K562 (cell line): ENCODE measurements around the gene NOX5. TPM values are rescaled to one million over a fixed set of nuclear protein-coding genes. Genes with fewer than 3 reads are reported as not detected.

ENCODE experiments used
- ATAC-seq: fragments of 200-7000 bp; cut with Tn5 transposase; 3 replicates; pipeline ENCODE4 v1.9.1; 2020; ENCODE audit warnings: moderate library complexity
- BruUV-seq: library from RNA; stranded (reverse); fragments of 400-500 nt; replicated peaks from 2 replicates; lab custom pipeline; 2021; lab: Mats Ljungman, UMichigan
- CTCF ChIA-PET: fragments of 300-600 bp; formaldehyde crosslinking; extraction: SDS; loops from one replicate; lab custom pipeline; 2021; ENCODE audit warnings: low intra/inter-chr PET ratio; lab: Yijun Ruan, JAX
- POLR2A ChIA-PET: fragments of 300-600, 350-650 bp; sonication (Branson Sonifier 250); formaldehyde crosslinking; extraction: SDS; loops from one replicate; lab custom pipeline; 2021; ENCODE audit warnings: antibody characterized with exemption, inconsistent platforms; lab: Yijun Ruan, JAX
- DNase-seq, 4 experiments: peaks; one replicate each; pipeline versions ENCODE4 v3.0.0 to v3.0.0-alpha.2; 2011 to 2018; ENCODE audit warnings: low spot score in 3 of 4, mixed read lengths in 3 of 4; ENCODE audit errors: extremely low read depth in 1 of 4
- FAIRE-seq: peaks from 2 replicates; lab custom pipeline; 2011; peaks lifted over from hg19 to GRCh38; lab: Jason Lieb, UNC
- H2AFZ ChIP-seq: 2 replicates; pipeline ENCODE4 v1.6.0; 2011; ENCODE audit warnings: low read depth, low read length, control low read depth, inconsistent platforms
- H3K27ac ChIP-seq: fragments of 200-600 bp; 3 replicates; pipeline ENCODE4 v1.8.0; 2011; ENCODE audit warnings: low read depth, mild to moderate bottlenecking, control low read depth, inconsistent platforms, low read length, moderate library complexity, mixed read lengths; ENCODE audit errors: extremely low read depth
- H3K27me3 ChIP-seq, 2 experiments: fragments of 300-600 bp in 1 of 2; 2 replicates in 1 of 2; 3 replicates in 1 of 2; pipeline versions ENCODE4 v1.6.0 to v1.8.0; 2011; ENCODE audit warnings: inconsistent platforms in 2 of 2, low read length in 2 of 2, mild to moderate bottlenecking in 1 of 2, mixed read lengths in 1 of 2, moderate library complexity in 1 of 2; ENCODE audit not compliant: control insufficient read depth in 2 of 2, insufficient read depth in 2 of 2
- H3K36me3 ChIP-seq: fragments of 300-600 bp; 3 replicates; pipeline ENCODE4 v1.8.0; 2011; ENCODE audit warnings: mild to moderate bottlenecking, low read length, inconsistent platforms; ENCODE audit not compliant: control insufficient read depth, insufficient read depth
- H3K4me1 ChIP-seq, 2 experiments: fragments of 200-600 bp in 1 of 2; replicated peaks in 1 of 2; 2 replicates in 1 of 2; 3 replicates in 1 of 2; pipeline versions ENCODE4 v1.5.1 to v1.8.0; 2011; ENCODE audit warnings: inconsistent platforms in 2 of 2, low read length in 2 of 2, mild to moderate bottlenecking in 1 of 2, mixed read lengths in 1 of 2, moderate library complexity in 1 of 2; ENCODE audit not compliant: control insufficient read depth in 2 of 2, insufficient read depth in 2 of 2
- H3K4me2 ChIP-seq: 2 replicates; pipeline ENCODE4 v1.6.1; 2011; ENCODE audit warnings: low read length, control low read depth, inconsistent platforms, mixed read lengths; ENCODE audit not compliant: insufficient read depth
- H3K4me3 ChIP-seq: fragments of 200-600 bp; sonication (generic), shearing (Covaris generic); 2 replicates; pipeline ENCODE4 v1.5.1; 2016; ENCODE audit warnings: control low read depth, inconsistent platforms
- H3K79me2 ChIP-seq: fragments of 200-600 bp; 3 replicates; pipeline ENCODE4 v1.8.0; 2011; ENCODE audit warnings: low read length, inconsistent platforms; ENCODE audit not compliant: control insufficient read depth, insufficient read depth
- H3K9ac ChIP-seq, 2 experiments: 2 replicates each; pipeline versions ENCODE4 v1.6.0 to v1.6.1; 2011; ENCODE audit warnings: low read depth in 2 of 2, low read length in 2 of 2, control low read depth in 1 of 2, inconsistent platforms in 1 of 2, mild to moderate bottlenecking in 1 of 2, mixed read lengths in 1 of 2; ENCODE audit not compliant: insufficient read depth in 1 of 2
- H3K9me1 ChIP-seq: one replicate; pipeline ENCODE4 v1.6.0; 2011; ENCODE audit warnings: inconsistent platforms, mild to moderate bottlenecking, low read length, moderate library complexity; ENCODE audit not compliant: control insufficient read depth, insufficient read depth
- H3K9me3 ChIP-seq: replicated peaks from 2 replicates; pipeline ENCODE4 v1.5.1; 2011; ENCODE audit warnings: low read depth, low read length, inconsistent platforms; ENCODE audit not compliant: control insufficient read depth, insufficient read depth
- H4K20me1 ChIP-seq: replicated peaks from 2 replicates; pipeline ENCODE4 v1.6.1; 2011; ENCODE audit warnings: low read length, inconsistent platforms, mixed read lengths; ENCODE audit not compliant: control insufficient read depth, insufficient read depth
- ASH1L ChIP-seq: fragments of 450-650 bp; IDR thresholded peaks from 2 replicates; pipeline ENCODE4 v1.6.1; 2018; ENCODE audit warnings: borderline replicate concordance, mild to moderate bottlenecking, low read depth; ENCODE audit not compliant: partially characterized antibody
- BCL6 ChIP-seq: fragments of 250-450 bp; sonication (Bioruptor Pico); IDR thresholded peaks from 2 replicates; pipeline ENCODE4 v1.4.0; 2020
- BDP1 ChIP-seq: IDR thresholded peaks from 3 replicates; pipeline ENCODE4 v1.6.1; 2011; ENCODE audit not compliant: insufficient read length, insufficient read depth
- DNMT1 ChIP-seq: fragments of 450-650 bp; IDR thresholded peaks from 2 replicates; pipeline ENCODE4 v1.6.1; 2016; ENCODE audit warnings: antibody characterized with exemption, mild to moderate bottlenecking
- ETV1 ChIP-seq: fragments of 450-650 bp; conservative IDR thresholded peaks from 2 replicates; pipeline ENCODE4 v1.6.1; 2016; ENCODE audit warnings: missing genetic modification characterization, control low read depth, low read depth, missing compliant biosample characterization
- HEY1 ChIP-seq: fragments of 250-450 bp; sonication (Bioruptor Pico); IDR thresholded peaks from 2 replicates; pipeline ENCODE4 v1.5.0; 2020; ENCODE audit warnings: mild to moderate bottlenecking, moderate library complexity, borderline replicate concordance
- SMAD1 ChIP-seq: fragments of 150-350 bp; IDR thresholded peaks from 2 replicates; pipeline ENCODE4 v1.6.1; 2014; ENCODE audit warnings: low read length, low read depth; ENCODE audit not compliant: partially characterized antibody
- TCF7 ChIP-seq: sonication (generic); IDR thresholded peaks from 2 replicates; pipeline ENCODE4 v1.6.1; 2016; ENCODE audit warnings: antibody characterized with exemption, borderline replicate concordance
- ZFX ChIP-seq: sonication (generic); formaldehyde crosslinking; IDR thresholded peaks from 2 replicates; pipeline ENCODE4 v1.8.0; 2022; ENCODE audit warnings: mild to moderate bottlenecking, missing genetic modification reagents, moderate library complexity
- ZKSCAN8 ChIP-seq: fragments of 200-800 bp; sonication (Bioruptor generic); IDR thresholded peaks from 2 replicates; pipeline ENCODE4 v1.6.1; 2016; ENCODE audit warnings: missing genetic modification characterization, missing compliant biosample characterization
- ZNF212 ChIP-seq: fragments of 450-650 bp; formaldehyde crosslinking; IDR thresholded peaks from 2 replicates; pipeline ENCODE4 v1.4.0; 2020; ENCODE audit warnings: mild to moderate bottlenecking
- ZNF551 ChIP-seq: fragments of 250-450 bp; sonication (Bioruptor Pico); IDR thresholded peaks from 2 replicates; pipeline ENCODE4 v1.5.0; 2021; ENCODE audit warnings: mild to moderate bottlenecking, moderate library complexity
- WGBS: fragments of 100-300 bp; shearing (Covaris generic); methylation state at CpG from one replicate; pipeline ENCODE4 v1.1.6; 2016; ENCODE audit warnings: low coverage, mixed read lengths; ENCODE audit not compliant: insufficient coverage; ENCODE audit errors: missing lambda C conversion rate; 5-methylcytosine and 5-hydroxymethylcytosine counted together
- in situ Hi-C: fragments of 300-500 bp; cut with MboI; formaldehyde crosslinking; loops from 4 replicates; pipeline ENCODE4 v1.15.0; 2018; ENCODE audit warnings: inconsistent platforms, mixed read lengths
- intact Hi-C: fragments of 100-400 bp; cut with micrococcal nuclease; formaldehyde crosslinking; loops from 2 replicates; pipeline ENCODE4 v1.14.2; 2022
- polyA plus RNA-seq, 8 experiments: library from polyadenylated mRNA; depleted of rRNA in 4 of 8; stranded (reverse) in 5 of 8; unstranded in 3 of 8; fragments of >200 nt; fragmentation: Nextera tagmentation in 2 of 8; fragmentation: Illumina TruSeq in 1 of 8; extraction: Ambion mirVana in 2 of 8; extraction: Trizol in 1 of 8; gene quantifications; 2 replicates each; pipeline versions ENCODE4 v1.2.1 to v1.2.3, GENCODE V29; 2011 to 2014; ENCODE audit warnings: inconsistent platforms in 1 of 8, missing spikeins in 1 of 8
- total RNA-seq, 7 experiments: library from RNA; depleted of rRNA in 6 of 7; stranded (reverse); fragments of >200 nt in 6 of 7; fragmentation: Illumina TruSeq in 2 of 7; extraction: Trizol in 2 of 7; gene quantifications; 2 replicates each; pipeline versions ENCODE4 v1.2.1 to v1.2.3, GENCODE V29; 2011 to 2021; ENCODE audit warnings: low replicate concordance in 1 of 7
- TF ChIP-seq, protein P1 (sequence below): sonication (generic); formaldehyde crosslinking; IDR thresholded peaks from 2 replicates; pipeline ENCODE4 v1.8.0; 2022; ENCODE audit warnings: missing genetic modification reagents, mild to moderate bottlenecking, borderline replicate concordance
- TF ChIP-seq, protein P2 (sequence below): fragments of 250-450 bp; sonication (Bioruptor Pico); IDR thresholded peaks from 2 replicates; pipeline ENCODE4 v1.4.0; 2020; ENCODE audit warnings: borderline replicate concordance

The NOX5 gene
- total and polyA plus RNA-seq, 9 of the 15 experiments (the other 6 are each of a cell fraction or from before 2014, with no cell fraction given): 0.01 TPM; not detected in 8

DNA sequence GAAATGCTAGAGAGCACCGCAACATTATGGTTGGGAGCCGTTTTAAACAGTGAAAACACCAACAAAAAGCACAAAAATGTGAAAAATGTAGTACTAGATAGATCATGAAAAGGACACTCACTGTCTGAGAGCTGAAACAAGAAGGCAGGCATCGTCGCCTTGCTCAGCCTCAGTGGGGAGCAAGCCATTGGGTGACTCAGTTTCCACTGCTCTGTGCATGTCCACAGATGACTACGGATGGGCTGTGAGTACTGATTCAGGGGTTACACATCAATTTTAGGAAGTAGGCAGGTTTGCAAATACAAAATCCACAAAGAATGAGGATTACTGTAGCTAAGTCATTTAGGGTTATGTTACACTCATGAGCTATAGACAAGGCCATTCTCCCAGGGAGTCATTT is 10.8 kb downstream of the NOX5 start:
- POLR2A ChIA-PET: interaction anchor here (0.7 to 1.8 kb wide), 2 partner anchors 9 to 17 kb away, joined by 3 to 5 read pairs; no protein-coding TSS in a partner anchor
- H2AFZ ChIP-seq: peak overlapping the region; percentile 53; the same call in 1 of the 2 replicates
- peaks cover 0 to 23% of the 10 kb centered on the region in 2 experiments; a peak in 3 of 5 replicates for H3K27me3 ChIP-seq
- no TSS peak for BruUV-seq
- H4K20me1 ChIP-seq: no peaks in the 10 kb centered on the region
- no peak overlapping the region for H3K4me3 ChIP-seq
- no peaks in the 10 kb centered on the region for H3K9me3 ChIP-seq
- no peak overlapping the region for H3K4me2 ChIP-seq
- DNase-seq (no peak), FAIRE-seq (no peak), ATAC-seq (no peak)
- no peaks in the 10 kb centered on the region for H3K36me3 ChIP-seq
- H3K9me1 ChIP-seq: no peaks in the 10 kb centered on the region
- H3K27ac ChIP-seq: no peak overlapping the region
- no peak overlapping the region for H3K9ac ChIP-seq
- intact Hi-C loops: no loop called here
- in situ Hi-C loops: no loop called here
- WGBS: 7% methylated on average over 5 of the region's 5 CpGs
- H3K4me1 ChIP-seq: no peaks in the 10 kb centered on the region; a peak in 1 of 5 replicates
- CTCF ChIA-PET: no interaction called here
- no peaks in the 10 kb centered on the region for H3K79me2 ChIP-seq
- TF ChIP-seq ETV1 (tag): no peak
- TF ChIP-seq ZFX (CRISPR knock-in tag): no peak
- no peak for TF ChIP-seq HEY1
- TF ChIP-seq ZNF212 (CRISPR knock-in tag): no peak
- no peak for TF ChIP-seq ZKSCAN8 (CRISPR knock-in tag)
- TF ChIP-seq BCL6 (CRISPR knock-in tag): no peak
- TF ChIP-seq DNMT1: no peak
- TF ChIP-seq ASH1L: no peak
- TF ChIP-seq, protein P1, sequence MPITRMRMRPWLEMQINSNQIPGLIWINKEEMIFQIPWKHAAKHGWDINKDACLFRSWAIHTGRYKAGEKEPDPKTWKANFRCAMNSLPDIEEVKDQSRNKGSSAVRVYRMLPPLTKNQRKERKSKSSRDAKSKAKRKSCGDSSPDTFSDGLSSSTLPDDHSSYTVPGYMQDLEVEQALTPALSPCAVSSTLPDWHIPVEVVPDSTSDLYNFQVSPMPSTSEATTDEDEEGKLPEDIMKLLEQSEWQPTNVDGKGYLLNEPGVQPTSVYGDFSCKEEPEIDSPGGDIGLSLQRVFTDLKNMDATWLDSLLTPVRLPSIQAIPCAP (CRISPR knock-in tag): no peak
- TF ChIP-seq SMAD1: no peak
- no peak for TF ChIP-seq BDP1
- TF ChIP-seq, protein P2, sequence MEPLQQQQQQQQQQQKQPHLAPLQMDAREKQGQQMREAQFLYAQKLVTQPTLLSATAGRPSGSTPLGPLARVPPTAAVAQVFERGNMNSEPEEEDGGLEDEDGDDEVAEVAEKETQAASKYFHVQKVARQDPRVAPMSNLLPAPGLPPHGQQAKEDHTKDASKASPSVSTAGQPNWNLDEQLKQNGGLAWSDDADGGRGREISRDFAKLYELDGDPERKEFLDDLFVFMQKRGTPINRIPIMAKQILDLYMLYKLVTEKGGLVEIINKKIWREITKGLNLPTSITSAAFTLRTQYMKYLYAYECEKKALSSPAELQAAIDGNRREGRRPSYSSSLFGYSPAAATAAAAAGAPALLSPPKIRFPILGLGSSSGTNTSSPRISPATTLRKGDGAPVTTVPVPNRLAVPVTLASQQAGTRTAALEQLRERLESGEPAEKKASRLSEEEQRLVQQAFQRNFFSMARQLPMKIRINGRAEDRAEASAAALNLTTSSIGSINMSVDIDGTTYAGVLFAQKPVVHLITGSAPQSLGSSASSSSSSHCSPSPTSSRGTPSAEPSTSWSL (CRISPR knock-in tag): no peak
- no peak for TF ChIP-seq ZNF551 (CRISPR knock-in tag)
- no peak for TF ChIP-seq TCF7
